IPS-15b (cell line): ENCODE results near the gene MALT1.
"Not testable (repeated sequence)": the region's sequence is repeated elsewhere in the genome, so short reads cannot be mapped to it uniquely, and the experiment has no call there.

ENCODE experiments used
- H3K27me3 ChIP-seq: one replicate; pipeline ENCODE4 v1.6.1; 2013; ENCODE audit warnings: low read length; ENCODE audit not compliant: control insufficient read depth, insufficient read depth
- H3K36me3 ChIP-seq: one replicate; pipeline ENCODE4 v1.6.1; 2013; ENCODE audit warnings: low read length; ENCODE audit not compliant: control insufficient read depth, insufficient read depth
- H3K4me1 ChIP-seq: one replicate; pipeline ENCODE4 v1.6.1; 2013; ENCODE audit warnings: mild to moderate bottlenecking, low read length; ENCODE audit not compliant: control insufficient read depth, insufficient read depth
- H3K4me3 ChIP-seq: one replicate; pipeline ENCODE4 v1.5.1; 2013; ENCODE audit warnings: low read depth, low read length
- H3K9ac ChIP-seq: one replicate; pipeline ENCODE4 v1.6.1; 2013; ENCODE audit warnings: low read depth, mild to moderate bottlenecking, low read length
- H3K9me3 ChIP-seq: one replicate; pipeline ENCODE4 v1.6.1; 2013; ENCODE audit warnings: mild to moderate bottlenecking, low read length; ENCODE audit not compliant: control insufficient read depth, insufficient read depth

The MALT1 gene

GRCh38 chr18:58754544-58755068 is 83.3 kb downstream of the MALT1 start:
- Histone ChIP-seq H3K27me3 (no peaks in the 10 kb centered on the region), H3K4me3 (no peak overlapping the region), H3K4me1 (no peaks in the 10 kb centered on the region), H3K36me3 (no peaks in the 10 kb centered on the region), H3K9ac (no peak overlapping the region), H3K9me3 (no peaks in the 10 kb centered on the region)

GRCh38 chr18:58755304-58756010 is 84.2 kb downstream of the MALT1 start:
- H3K9ac ChIP-seq = no peak overlapping the region
- H3K36me3 ChIP-seq = no peaks in the 10 kb centered on the region
- H3K4me1 ChIP-seq = no peaks in the 10 kb centered on the region
- no peaks in the 10 kb centered on the region for H3K27me3 ChIP-seq
- H3K4me3 ChIP-seq = no peak overlapping the region
- H3K9me3 ChIP-seq = no peaks in the 10 kb centered on the region

DNA sequence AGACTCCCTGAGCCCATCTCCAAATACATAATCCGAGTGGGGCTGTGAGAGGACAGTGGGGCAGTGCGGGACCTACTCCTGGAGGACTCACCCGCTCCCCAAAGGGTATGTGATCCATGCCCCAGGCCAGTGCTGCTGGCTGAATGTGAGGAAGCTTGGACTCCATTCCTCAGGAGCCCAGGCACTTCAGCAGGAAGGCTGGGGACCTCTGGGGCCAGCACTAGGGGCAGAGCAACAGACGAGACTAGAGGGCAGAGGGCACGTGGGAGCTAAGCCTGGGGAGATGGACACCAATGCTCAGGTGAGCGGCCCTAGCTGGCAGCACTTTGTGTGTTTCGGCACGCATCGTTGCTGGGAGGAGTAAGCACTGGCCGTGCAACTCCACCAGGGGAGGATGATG is 84.9 kb downstream of the MALT1 start:
- H3K4me3 ChIP-seq = no peak overlapping the region
- H3K9ac ChIP-seq = no peak overlapping the region
- H3K4me1 ChIP-seq = no peaks in the 10 kb centered on the region
- no peaks in the 10 kb centered on the region for H3K9me3 ChIP-seq
- H3K27me3 ChIP-seq = no peaks in the 10 kb centered on the region
- no peaks in the 10 kb centered on the region for H3K36me3 ChIP-seq

- H3K36me3 ChIP-seq = no peaks in the 10 kb centered on the region
- H3K9me3 ChIP-seq = no peaks in the 10 kb centered on the region
- no peaks in the 10 kb centered on the region for H3K27me3 ChIP-seq
- H3K4me3 ChIP-seq = no peak overlapping the region
- no peak overlapping the region for H3K9ac ChIP-seq
- H3K4me1 ChIP-seq = no peaks in the 10 kb centered on the region
These were observed 85.5 kb downstream of the MALT1 start for GRCh38 chr18:58756596-58757240.

DNA sequence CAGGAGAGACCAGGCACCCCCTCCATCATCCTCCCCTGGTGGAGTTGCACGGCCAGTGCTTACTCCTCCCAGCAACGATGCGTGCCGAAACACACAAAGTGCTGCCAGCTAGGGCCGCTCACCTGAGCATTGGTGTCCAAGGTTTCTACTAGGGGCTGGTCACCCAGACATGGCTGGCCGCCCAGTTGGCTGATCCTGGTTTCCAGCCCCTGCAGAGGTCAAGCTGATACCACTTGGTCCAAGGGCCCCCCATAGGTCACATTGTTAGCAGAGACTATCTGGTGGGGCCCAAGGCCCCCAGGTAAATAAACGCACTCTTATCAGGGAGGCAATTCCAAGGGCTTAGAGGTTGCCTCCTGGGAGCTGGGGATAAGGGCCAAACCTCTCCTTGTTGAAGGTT is 86.1 kb downstream of the MALT1 start:
- not testable (repeated sequence) for H3K9me3 ChIP-seq, H3K27me3 ChIP-seq, H3K9ac ChIP-seq, H3K4me3 ChIP-seq, H3K4me1 ChIP-seq, H3K36me3 ChIP-seq

- Histone ChIP-seq H3K4me3 (no peak overlapping the region), H3K36me3 (no peaks in the 10 kb centered on the region), H3K9ac (no peak overlapping the region), H3K4me1 (peaks cover 2% of the 10 kb centered on the region), H3K9me3 (no peaks in the 10 kb centered on the region), H3K27me3 (no peaks in the 10 kb centered on the region)
These were observed 86.8 kb downstream of the MALT1 start for GRCh38 chr18:58758046-58758445.

GRCh38 chr18:58758606-58759005 is 87.3 kb downstream of the MALT1 start:
- peaks cover 2% of the 10 kb centered on the region for H3K4me1 ChIP-seq
- no peaks in the 10 kb centered on the region for H3K9me3 ChIP-seq

DNA sequence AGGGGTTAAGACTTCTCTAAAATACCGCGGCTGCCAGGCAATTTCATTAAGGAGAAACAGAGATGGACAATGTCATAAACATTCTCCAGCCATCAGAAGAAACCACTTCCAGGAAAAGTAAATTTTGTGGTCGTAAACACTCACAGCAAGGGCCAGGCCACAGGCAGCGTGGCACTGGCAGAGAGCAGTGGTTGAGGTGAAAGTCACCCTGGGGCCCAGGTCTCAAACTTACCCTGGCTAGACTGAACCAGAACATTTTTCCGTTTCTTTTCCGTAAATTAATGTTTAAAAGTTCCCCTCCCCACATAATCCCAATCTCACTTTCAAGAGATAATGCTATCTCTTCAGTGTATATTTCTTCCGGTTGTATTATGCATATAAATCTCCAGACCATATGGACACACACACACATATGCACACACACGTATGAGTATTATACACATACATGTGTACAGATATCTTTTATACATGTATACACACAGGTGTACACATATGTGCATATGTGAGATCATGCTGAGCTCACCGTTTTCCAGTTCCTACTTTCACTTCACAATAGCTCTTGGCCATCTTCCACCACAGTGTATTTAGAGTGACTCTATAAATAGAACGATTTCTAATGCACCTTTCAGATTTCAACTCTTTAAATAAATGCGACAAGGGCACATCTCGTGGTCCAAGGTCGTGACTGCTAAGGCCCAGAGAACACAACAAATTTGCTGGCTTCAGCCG is 90.1 kb downstream of the MALT1 start:
- H3K4me1 ChIP-seq = peaks cover 2% of the 10 kb centered on the region
- no peak overlapping the region for H3K4me3 ChIP-seq
- no peaks in the 10 kb centered on the region for H3K9me3 ChIP-seq
- no peaks in the 10 kb centered on the region for H3K27me3 ChIP-seq
- no peak overlapping the region for H3K9ac ChIP-seq
- H3K36me3 ChIP-seq = no peaks in the 10 kb centered on the region

More at GRCh38 chr18:58758606-58759005, 87.3 kb downstream of the MALT1 start:
- H3K9ac ChIP-seq = no peak overlapping the region
- no peak overlapping the region for H3K4me3 ChIP-seq
- H3K36me3 ChIP-seq = no peaks in the 10 kb centered on the region
- H3K27me3 ChIP-seq = no peaks in the 10 kb centered on the region

- Histone ChIP-seq H3K4me3 (no peak overlapping the region), H3K36me3 (no peaks in the 10 kb centered on the region), H3K4me1 (peaks cover 2% of the 10 kb centered on the region), H3K9me3 (no peaks in the 10 kb centered on the region), H3K27me3 (no peaks in the 10 kb centered on the region), H3K9ac (no peak overlapping the region)
These were observed 90.9 kb downstream of the MALT1 start for GRCh38 chr18:58761970-58762780.

DNA sequence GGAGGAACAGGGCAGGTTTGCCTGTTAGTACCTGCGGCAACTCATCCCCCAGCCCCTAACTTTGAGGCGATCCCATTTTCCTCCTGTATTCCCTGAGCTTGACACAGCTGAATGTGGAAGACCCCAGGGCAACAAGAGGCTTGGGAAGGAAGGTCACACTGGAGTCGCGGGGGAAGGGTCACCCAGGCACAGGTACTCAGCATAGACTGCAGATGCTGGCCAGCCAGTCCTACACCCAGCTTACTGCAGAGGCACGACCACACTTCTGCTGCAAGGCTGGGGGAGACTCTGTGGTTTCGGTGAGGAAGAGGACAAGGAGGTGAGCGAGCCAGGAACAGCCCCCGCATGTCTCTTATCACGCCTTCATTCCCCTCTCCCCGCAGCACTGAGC is 91.5 kb downstream of the MALT1 start:
- Histone ChIP-seq H3K36me3 (no peaks in the 10 kb centered on the region), H3K4me3 (no peak overlapping the region), H3K9ac (no peak overlapping the region), H3K4me1 (peaks cover 2% of the 10 kb centered on the region), H3K9me3 (no peaks in the 10 kb centered on the region), H3K27me3 (no peaks in the 10 kb centered on the region)

DNA sequence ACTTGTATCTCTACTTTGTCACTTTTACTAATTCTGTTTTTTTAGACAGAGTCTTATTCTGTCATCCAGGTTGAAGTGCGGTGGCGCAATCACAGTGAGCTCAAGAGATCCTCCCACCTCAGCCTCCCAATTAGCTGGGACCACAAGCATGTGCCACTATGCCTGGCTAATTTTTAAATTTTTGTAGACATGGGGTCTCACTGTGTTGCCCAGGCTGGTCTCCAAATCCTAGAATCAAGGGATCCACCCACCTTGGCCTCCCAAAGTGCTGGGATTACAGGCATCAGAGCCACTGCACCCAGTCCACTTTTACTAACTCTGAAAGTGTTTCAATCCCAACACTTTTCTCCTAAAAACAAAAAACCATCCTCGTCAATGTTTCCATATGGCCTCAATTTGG is 94.9 kb downstream of the MALT1 start:
- no peak overlapping the region for H3K4me3 ChIP-seq
- H3K9ac ChIP-seq = no peak overlapping the region
- peaks cover 13% of the 10 kb centered on the region for H3K27me3 ChIP-seq
- peaks cover 2% of the 10 kb centered on the region for H3K4me1 ChIP-seq
- H3K9me3 ChIP-seq = no peaks in the 10 kb centered on the region
- no peaks in the 10 kb centered on the region for H3K36me3 ChIP-seq
